ENCODE results near the gene SERPINA5.

Gene SERPINA5

GRCh38 chr14:94582199-94582750 is 1.0 kb downstream of the SERPINA5 start:
- Histone ChIP-seq H3K4me2 (ENCODE audit: low read length) (no peak overlapping the region), H2AK5ac (ENCODE audit: low read length) (no peak overlapping the region), H2BK15ac (replicated peaks; ENCODE audit: low read depth) (no peak overlapping the region), H3K79me2 (ENCODE audit: control insufficient read depth, insufficient read depth, low read length) (no peaks in the 10 kb centered on the region), H2BK120ac (ENCODE audit: low read depth, low read length) (no peak overlapping the region), H3K23ac (ENCODE audit: low read length) (no peak overlapping the region), H4K8ac (ENCODE audit: low read depth, low read length) (no peak overlapping the region), H2BK5ac (ENCODE audit: low read length) (no peak overlapping the region), H3K4me3 (ENCODE audit: low read length) (no peak overlapping the region), H3K36me3 (ENCODE audit: control insufficient read depth, insufficient read depth, low read length) (no peaks in the 10 kb centered on the region), H3K18ac (ENCODE audit: low read length) (no peak overlapping the region), H3K4ac (ENCODE audit: low read depth, low read length) (no peak overlapping the region), H3K4me1 (ENCODE audit: control insufficient read depth, low read depth, low read length) (no peaks in the 10 kb centered on the region), H3K79me1 (ENCODE audit: low read length) (no peaks in the 10 kb centered on the region), H3K56ac (ENCODE audit: low read length) (no peak overlapping the region), H4K5ac (ENCODE audit: low read length) (no peak overlapping the region), H3K27me3 (ENCODE audit: insufficient read depth, low read length, poor library complexity) (no peaks in the 10 kb centered on the region), H3K27ac (ENCODE audit: low read depth, low read length) (no peak overlapping the region), H3K9ac (ENCODE audit: low read length) (no peak overlapping the region)
- no peak for DNase-seq
- WGBS (ENCODE audit: extremely low coverage, insufficient coverage, low lambda C conversion rate): no CpG with 5 or more reads among the region's 7 CpGs

GRCh38 chr14:94582851-94583250 is 1.6 kb downstream of the SERPINA5 start:
- H2BK15ac ChIP-seq (replicated peaks; ENCODE audit: low read depth): no peak overlapping the region
- DNase-seq: no peak
- H2AK5ac ChIP-seq (ENCODE audit: low read length): no peak overlapping the region
- no peak overlapping the region for H2BK5ac ChIP-seq (ENCODE audit: low read length)
- no peaks in the 10 kb centered on the region for H3K36me3 ChIP-seq (ENCODE audit: control insufficient read depth, insufficient read depth, low read length)
- H2BK120ac ChIP-seq (ENCODE audit: low read depth, low read length): no peak overlapping the region
- H3K27ac ChIP-seq (ENCODE audit: low read depth, low read length): no peak overlapping the region
- no peak overlapping the region for H3K4me3 ChIP-seq (ENCODE audit: low read length)
- H3K79me1 ChIP-seq (ENCODE audit: low read length): no peaks in the 10 kb centered on the region
- no peak overlapping the region for H3K56ac ChIP-seq (ENCODE audit: low read length)
- H3K27me3 ChIP-seq (ENCODE audit: insufficient read depth, low read length, poor library complexity): no peaks in the 10 kb centered on the region
- H4K8ac ChIP-seq (ENCODE audit: low read depth, low read length): no peak overlapping the region
- no CpG with 5 or more reads among the region's 3 CpGs for WGBS (ENCODE audit: extremely low coverage, insufficient coverage, low lambda C conversion rate)
- no peaks in the 10 kb centered on the region for H3K79me2 ChIP-seq (ENCODE audit: control insufficient read depth, insufficient read depth, low read length)
- no peaks in the 10 kb centered on the region for H3K4me1 ChIP-seq (ENCODE audit: control insufficient read depth, low read depth, low read length)
- H4K5ac ChIP-seq (ENCODE audit: low read length): no peak overlapping the region
- H3K18ac ChIP-seq (ENCODE audit: low read length): no peak overlapping the region
- no peak overlapping the region for H3K4ac ChIP-seq (ENCODE audit: low read depth, low read length)
- no peak overlapping the region for H3K4me2 ChIP-seq (ENCODE audit: low read length)
- no peak overlapping the region for H3K23ac ChIP-seq (ENCODE audit: low read length)
- no peak overlapping the region for H3K9ac ChIP-seq (ENCODE audit: low read length)

- no peak for DNase-seq
- Histone ChIP-seq H3K4me2 (ENCODE audit: low read length) (no peak overlapping the region), H3K4me1 (ENCODE audit: control insufficient read depth, low read depth, low read length) (no peaks in the 10 kb centered on the region), H3K27me3 (ENCODE audit: insufficient read depth, low read length, poor library complexity) (no peaks in the 10 kb centered on the region), H3K79me2 (ENCODE audit: control insufficient read depth, insufficient read depth, low read length) (no peaks in the 10 kb centered on the region), H3K79me1 (ENCODE audit: low read length) (no peaks in the 10 kb centered on the region), H3K9ac (ENCODE audit: low read length) (no peak overlapping the region), H3K4me3 (ENCODE audit: low read length) (no peak overlapping the region), H3K56ac (ENCODE audit: low read length) (no peak overlapping the region), H2BK15ac (replicated peaks; ENCODE audit: low read depth) (no peak overlapping the region), H3K27ac (ENCODE audit: low read depth, low read length) (no peak overlapping the region), H4K5ac (ENCODE audit: low read length) (no peak overlapping the region), H2BK120ac (ENCODE audit: low read depth, low read length) (no peak overlapping the region), H3K4ac (ENCODE audit: low read depth, low read length) (no peak overlapping the region), H3K36me3 (ENCODE audit: control insufficient read depth, insufficient read depth, low read length) (no peaks in the 10 kb centered on the region), H2AK5ac (ENCODE audit: low read length) (no peak overlapping the region), H3K18ac (ENCODE audit: low read length) (no peak overlapping the region), H4K8ac (ENCODE audit: low read depth, low read length) (no peak overlapping the region), H2BK5ac (ENCODE audit: low read length) (no peak overlapping the region), H3K23ac (ENCODE audit: low read length) (no peak overlapping the region)
- WGBS (ENCODE audit: extremely low coverage, insufficient coverage, low lambda C conversion rate): no CpG with 5 or more reads among the region's 4 CpGs
Measured at GRCh38 chr14:94583557-94583956, 2.3 kb downstream of the SERPINA5 start.

GRCh38 chr14:94584591-94585280 is 3.5 kb downstream of the SERPINA5 start:
- Histone ChIP-seq H3K27me3 (ENCODE audit: insufficient read depth, low read length, poor library complexity) (no peaks in the 10 kb centered on the region), H3K4me2 (ENCODE audit: low read length) (no peak overlapping the region), H3K23ac (ENCODE audit: low read length) (no peak overlapping the region), H2BK120ac (ENCODE audit: low read depth, low read length) (no peak overlapping the region), H3K4me1 (ENCODE audit: control insufficient read depth, low read depth, low read length) (no peaks in the 10 kb centered on the region), H4K5ac (ENCODE audit: low read length) (no peak overlapping the region), H3K4ac (ENCODE audit: low read depth, low read length) (no peak overlapping the region), H4K8ac (ENCODE audit: low read depth, low read length) (no peak overlapping the region), H3K79me2 (ENCODE audit: control insufficient read depth, insufficient read depth, low read length) (no peaks in the 10 kb centered on the region), H3K36me3 (ENCODE audit: control insufficient read depth, insufficient read depth, low read length) (no peaks in the 10 kb centered on the region), H3K9ac (ENCODE audit: low read length) (no peak overlapping the region), H2BK5ac (ENCODE audit: low read length) (no peak overlapping the region), H3K79me1 (ENCODE audit: low read length) (no peaks in the 10 kb centered on the region), H2AK5ac (ENCODE audit: low read length) (no peak overlapping the region), H3K56ac (ENCODE audit: low read length) (no peak overlapping the region), H3K27ac (ENCODE audit: low read depth, low read length) (no peak overlapping the region), H2BK15ac (replicated peaks; ENCODE audit: low read depth) (no peak overlapping the region), H3K4me3 (ENCODE audit: low read length) (no peak overlapping the region), H3K18ac (ENCODE audit: low read length) (no peak overlapping the region)
- no CpG with 5 or more reads among the region's 5 CpGs for WGBS (ENCODE audit: extremely low coverage, insufficient coverage, low lambda C conversion rate)
- DNase-seq: peak; percentile 39

DNA sequence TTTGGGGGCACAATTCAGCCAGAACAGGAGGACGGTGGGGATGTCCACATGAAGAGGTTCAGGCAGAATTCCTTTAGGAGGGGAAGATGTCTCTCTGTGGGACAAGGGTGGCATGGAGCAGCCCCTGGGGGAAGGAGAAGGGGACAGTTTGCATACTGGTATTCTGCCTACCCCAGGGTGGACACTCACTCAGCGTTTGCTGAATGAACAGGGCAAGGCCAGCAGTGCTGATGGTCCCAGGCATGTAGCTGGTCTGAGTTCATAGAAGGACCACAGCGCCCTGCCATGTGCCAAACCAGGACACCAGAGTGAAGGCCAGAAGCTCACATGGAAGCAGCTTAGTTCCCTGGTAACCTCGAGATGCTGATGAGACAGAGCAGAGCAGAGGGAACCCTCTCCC is 5.4 kb downstream of the SERPINA5 start:
- WGBS (ENCODE audit: extremely low coverage, insufficient coverage, low lambda C conversion rate): no CpG with 5 or more reads among the region's 4 CpGs
- H3K9ac ChIP-seq (ENCODE audit: low read length): no peak overlapping the region
- no peaks in the 10 kb centered on the region for H3K27me3 ChIP-seq (ENCODE audit: insufficient read depth, low read length, poor library complexity)
- no peak overlapping the region for H3K4me3 ChIP-seq (ENCODE audit: low read length)
- no peaks in the 10 kb centered on the region for H3K79me2 ChIP-seq (ENCODE audit: control insufficient read depth, insufficient read depth, low read length)
- H2BK5ac ChIP-seq (ENCODE audit: low read length): no peak overlapping the region
- H3K4ac ChIP-seq (ENCODE audit: low read depth, low read length): no peak overlapping the region
- H2AK5ac ChIP-seq (ENCODE audit: low read length): no peak overlapping the region
- no peak overlapping the region for H4K5ac ChIP-seq (ENCODE audit: low read length)
- no peak overlapping the region for H3K4me2 ChIP-seq (ENCODE audit: low read length)
- H2BK15ac ChIP-seq (replicated peaks; ENCODE audit: low read depth): no peak overlapping the region
- H4K8ac ChIP-seq (ENCODE audit: low read depth, low read length): no peak overlapping the region
- DNase-seq: no peak
- no peaks in the 10 kb centered on the region for H3K4me1 ChIP-seq (ENCODE audit: control insufficient read depth, low read depth, low read length)
- no peak overlapping the region for H3K18ac ChIP-seq (ENCODE audit: low read length)
- no peak overlapping the region for H2BK120ac ChIP-seq (ENCODE audit: low read depth, low read length)
- H3K23ac ChIP-seq (ENCODE audit: low read length): no peak overlapping the region
- H3K79me1 ChIP-seq (ENCODE audit: low read length): no peaks in the 10 kb centered on the region
- no peak overlapping the region for H3K27ac ChIP-seq (ENCODE audit: low read depth, low read length)
- no peaks in the 10 kb centered on the region for H3K36me3 ChIP-seq (ENCODE audit: control insufficient read depth, insufficient read depth, low read length)
- H3K56ac ChIP-seq (ENCODE audit: low read length): no peak overlapping the region

DNA sequence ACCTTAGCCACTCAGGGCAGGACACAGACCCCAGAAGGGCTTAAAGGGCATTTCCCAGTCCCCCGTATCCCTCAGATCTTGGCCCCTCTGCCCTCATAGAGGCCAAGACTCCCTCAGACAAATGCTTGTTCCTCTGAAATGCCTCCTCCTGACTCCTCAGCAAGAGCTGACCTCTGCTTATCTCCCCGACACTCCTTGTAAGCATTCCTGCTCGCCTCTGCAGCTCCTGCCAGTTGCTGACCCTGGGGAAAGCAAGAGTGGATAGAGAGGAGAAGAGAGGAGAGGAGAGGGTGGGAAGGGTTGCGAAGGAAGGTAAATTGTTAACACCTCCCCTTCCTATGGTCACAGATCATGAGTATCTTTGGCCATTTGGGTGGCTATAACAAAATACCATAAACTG is 7.1 kb downstream of the SERPINA5 start:
- WGBS (ENCODE audit: extremely low coverage, insufficient coverage, low lambda C conversion rate): no CpG with 5 or more reads among the region's 4 CpGs
- no peak overlapping the region for H3K56ac ChIP-seq (ENCODE audit: low read length)
- no peak overlapping the region for H2AK5ac ChIP-seq (ENCODE audit: low read length)
- no peak overlapping the region for H2BK120ac ChIP-seq (ENCODE audit: low read depth, low read length)
- no peak overlapping the region for H3K4me3 ChIP-seq (ENCODE audit: low read length)
- no peak overlapping the region for H4K8ac ChIP-seq (ENCODE audit: low read depth, low read length)
- H3K18ac ChIP-seq (ENCODE audit: low read length): no peak overlapping the region
- H3K36me3 ChIP-seq (ENCODE audit: control insufficient read depth, insufficient read depth, low read length): no peaks in the 10 kb centered on the region
- no peak overlapping the region for H3K23ac ChIP-seq (ENCODE audit: low read length)
- no peak overlapping the region for H2BK5ac ChIP-seq (ENCODE audit: low read length)
- no peak overlapping the region for H3K4me2 ChIP-seq (ENCODE audit: low read length)
- DNase-seq: no peak
- H3K4me1 ChIP-seq (ENCODE audit: control insufficient read depth, low read depth, low read length): no peaks in the 10 kb centered on the region
- no peaks in the 10 kb centered on the region for H3K79me1 ChIP-seq (ENCODE audit: low read length)
- no peak overlapping the region for H3K27ac ChIP-seq (ENCODE audit: low read depth, low read length)
- no peak overlapping the region for H2BK15ac ChIP-seq (replicated peaks; ENCODE audit: low read depth)
- H3K79me2 ChIP-seq (ENCODE audit: control insufficient read depth, insufficient read depth, low read length): no peaks in the 10 kb centered on the region
- no peak overlapping the region for H3K4ac ChIP-seq (ENCODE audit: low read depth, low read length)
- H3K27me3 ChIP-seq (ENCODE audit: insufficient read depth, low read length, poor library complexity): no peaks in the 10 kb centered on the region
- no peak overlapping the region for H4K5ac ChIP-seq (ENCODE audit: low read length)
- H3K9ac ChIP-seq (ENCODE audit: low read length): no peak overlapping the region

Data from mesendoderm (in vitro differentiated cells).